HUDEP-2 (cell line): ENCODE measurements around the gene SEC31A.
A peak's percentile ranks its signal among the peaks of the same experiment; 100 is the strongest.
"Not testable (repeated sequence)": the region's sequence is repeated elsewhere in the genome, so short reads cannot be mapped to it uniquely, and the experiment has no call there.

Experiments
- DNase-seq, 76 experiments: peaks; one replicate each; lab custom pipeline; 2025; ENCODE audit not compliant: unreplicated experiment in 76 of 76; lab: John Stamatoyannopoulos, UW

Gene SEC31A

GRCh38 chr4:82890901-82891706, at the start of gene SEC31A:
Gene SEC31A (minus strand): TSS chr4:82891153. CDS start chr4:82881936, 9,217 bp downstream.
- DNase-seq: peak in 74 of 76 experiments; percentile 54 to 96 (median 90)

- DNase-seq: no peak
Observed at GRCh38 chr4:82939414-82939813, 48.5 kb upstream of the SEC31A start.

- DNase-seq: no peak
Observed at GRCh38 chr4:82934441-82934840, 43.5 kb upstream of the SEC31A start.

- DNase-seq: no peak
Observed at GRCh38 chr4:82930848-82931755, 40.1 kb upstream of the SEC31A start.

GRCh38 chr4:82921795-82922194, 30.8 kb upstream of the SEC31A start:
- DNase-seq: no peak

GRCh38 chr4:82919386-82919785, 28.4 kb upstream of the SEC31A start:
- DNase-seq: no peak

- no peak for DNase-seq
Observed at GRCh38 chr4:82918091-82918490, 27.1 kb upstream of the SEC31A start.

- not testable (repeated sequence) for DNase-seq
Observed at GRCh38 chr4:82913968-82914367, 23.0 kb upstream of the SEC31A start.

- no peak for DNase-seq
Observed at GRCh38 chr4:82913305-82913704, 22.4 kb upstream of the SEC31A start.

GRCh38 chr4:82909326-82909725, 18.4 kb upstream of the SEC31A start:
- no peak for DNase-seq

- DNase-seq: no peak
Observed at GRCh38 chr4:82906469-82906868, 15.5 kb upstream of the SEC31A start.

GRCh38 chr4:82905205-82905604, 14.3 kb upstream of the SEC31A start:
- no peak for DNase-seq

- DNase-seq: no peak
Observed at GRCh38 chr4:82903737-82904136, 12.8 kb upstream of the SEC31A start.

GRCh38 chr4:82901183-82901718, 10.3 kb upstream of the SEC31A start:
- peak in 1 of 76 experiments; percentile 33 for DNase-seq

GRCh38 chr4:82900411-82901182, 9.6 kb upstream of the SEC31A start, which contains the start of gene THAP9:
Gene THAP9 (plus strand): TSS chr4:82900735. CDS start chr4:82900803, 68 bp downstream.
- peak; percentile 46 to 98 (median 96) for DNase-seq

GRCh38 chr4:82900066-82900410, 9.1 kb upstream of the SEC31A start:
- peak in 21 of 76 experiments; percentile 5 to 65 (median 34) for DNase-seq

GRCh38 chr4:82899374-82900065, 8.6 kb upstream of the SEC31A start:
- no peak for DNase-seq

GRCh38 chr4:82898322-82899243, 7.6 kb upstream of the SEC31A start:
- DNase-seq: peak in 8 of 76 experiments; percentile 1 to 26 (median 4)

- DNase-seq: no peak
Observed at GRCh38 chr4:82896755-82897154, 5.8 kb upstream of the SEC31A start.
